PC-3 (cell line): Measurements from ENCODE around the gene GBA3. TPM values are rescaled to one million over a fixed set of nuclear protein-coding genes. Genes with fewer than 3 reads are reported as not detected.

Experiments
- ATAC-seq: fragments of 200-7000 bp; cut with Tn5 transposase; 2 replicates; pipeline ENCODE4 v1.9.1; 2020; ENCODE audit warnings: mild to moderate bottlenecking, moderate library complexity
- BruUV-seq: library from RNA; stranded (reverse); fragments of 400-500 nt; replicated peaks from 2 replicates; lab custom pipeline; 2021; lab: Mats Ljungman, UMichigan
- CTCF ChIA-PET: fragments of 300-600 bp; sonication (Branson Sonifier 250); formaldehyde crosslinking; loops from one replicate; lab custom pipeline; 2022; ENCODE audit warnings: antibody characterized with exemption; lab: Charles Lee
- POLR2A ChIA-PET: fragments of 300-600 bp; sonication (Branson Sonifier 250); formaldehyde crosslinking; loops from one replicate; lab custom pipeline; 2022; ENCODE audit warnings: antibody characterized with exemption; ENCODE audit not compliant: unreplicated experiment; lab: Charles Lee
- DNase-seq: peaks from one replicate; pipeline ENCODE4 v3.0.0-alpha.2; 2015
- H2AFZ ChIP-seq: fragments of 300-600 bp; sonication (generic); 2 replicates; pipeline ENCODE4 v1.6.0; 2016; ENCODE audit warnings: antibody characterized with exemption, low read length
- H3F3A ChIP-seq: fragments of 300-600 bp; sonication (generic); one replicate; pipeline ENCODE4 v1.6.0; 2017; ENCODE audit warnings: antibody characterized with exemption, low read length, control low read depth, mild to moderate bottlenecking; ENCODE audit not compliant: unreplicated experiment
- H3K27ac ChIP-seq: fragments of 300-600 bp; sonication (generic); 2 replicates; pipeline ENCODE4 v1.5.1; 2016; ENCODE audit warnings: mild to moderate bottlenecking, low read length
- H3K27me3 ChIP-seq: fragments of 300-600 bp; sonication (generic); 2 replicates; pipeline ENCODE4 v1.6.1; 2016; ENCODE audit warnings: low read length, mixed read lengths
- H3K36me3 ChIP-seq: fragments of 300-600 bp; sonication (generic); 2 replicates; pipeline ENCODE4 v1.6.1; 2016; ENCODE audit warnings: low read depth, mixed run types, low read length, mixed read lengths
- H3K4me1 ChIP-seq: fragments of 300-600 bp; sonication (generic); 2 replicates; pipeline ENCODE4 v1.5.1; 2016; ENCODE audit warnings: low read length; ENCODE audit not compliant: insufficient read depth
- H3K4me2 ChIP-seq: fragments of 300-600 bp; sonication (generic); 2 replicates; pipeline ENCODE4 v1.6.0; 2016; ENCODE audit warnings: low read length
- H3K4me3 ChIP-seq: fragments of 300-600 bp; sonication (generic); 2 replicates; pipeline ENCODE4 v1.5.1; 2016; ENCODE audit warnings: mild to moderate bottlenecking, low read length, mixed read lengths
- H3K79me2 ChIP-seq: fragments of 300-600 bp; sonication (generic); 2 replicates; pipeline ENCODE4 v1.6.1; 2017; ENCODE audit warnings: low read length, mixed read lengths
- H3K9ac ChIP-seq: fragments of 300-600 bp; sonication (generic); 2 replicates; pipeline ENCODE4 v1.6.0; 2016; ENCODE audit warnings: mild to moderate bottlenecking, low read length
- H3K9me2 ChIP-seq: fragments of 300-600 bp; sonication (generic); replicated peaks from 2 replicates; pipeline ENCODE4 v1.6.1; 2016; ENCODE audit warnings: mixed run types, low read length, mixed read lengths
- H3K9me3 ChIP-seq: fragments of 300-600 bp; sonication (generic); 2 replicates; pipeline ENCODE4 v1.6.1; 2016; ENCODE audit warnings: low read length, mixed read lengths
- H4K20me1 ChIP-seq: fragments of 300-600 bp; sonication (generic); 2 replicates; pipeline ENCODE4 v1.6.1; 2016; ENCODE audit warnings: low read length, mixed read lengths
- CTCF ChIP-seq: fragments of 300-600 bp; sonication (generic); conservative IDR thresholded peaks from 2 replicates; pipeline ENCODE4 v1.5.1; 2017; ENCODE audit warnings: antibody characterized with exemption, low read depth, mild to moderate bottlenecking, low read length
- EZH2 ChIP-seq: fragments of 300-600 bp; sonication (generic); IDR thresholded peaks from one replicate; pipeline ENCODE4 v1.6.1; 2017; ENCODE audit warnings: antibody characterized with exemption, mild to moderate bottlenecking, low read length; ENCODE audit not compliant: unreplicated experiment
- EZH2phosphoT487 ChIP-seq: fragments of 300-600 bp; sonication (generic); IDR thresholded peaks from 2 replicates; pipeline ENCODE4 v1.6.1; 2018; ENCODE audit warnings: mild to moderate bottlenecking, antibody characterized with exemption, low read length, borderline replicate concordance
- intact Hi-C: fragments of 100-400 bp; cut with micrococcal nuclease; formaldehyde crosslinking; loops from 2 replicates; pipeline ENCODE4 v1.9.0; 2023
- total RNA-seq: library from RNA; depleted of rRNA; stranded (reverse); fragments of >200 nt; gene quantifications from 2 replicates; pipeline ENCODE4 v1.2.3, GENCODE V29; 2014

GBA3 gene
- total RNA-seq, 1 experiment from 2014 or later = not detected

GRCh38 chr4:22677780-22678179 lies 15.0 kb upstream of the GBA3 start:
- DNase-seq (no peak), ATAC-seq (no peak)
- no peak overlapping the region for H3K4me2 ChIP-seq
- ChIA-PET POLR2A (no interaction called here), CTCF (interaction anchor here (0.6 kb wide), 1 partner anchor 226 kb away, joined by 3 read pairs; no protein-coding TSS in a partner anchor)
- H3K4me3 ChIP-seq = no peak overlapping the region
- BruUV-seq = no TSS peak
- H4K20me1 ChIP-seq = no peaks in the 10 kb centered on the region
- no peaks in the 10 kb centered on the region for H3K9me2 ChIP-seq
- no peak overlapping the region for H2AFZ ChIP-seq
- H3K4me1 ChIP-seq = no peaks in the 10 kb centered on the region
- H3K27ac ChIP-seq = no peak overlapping the region
- H3K27me3 ChIP-seq = peaks cover 17% of the 10 kb centered on the region
- TF ChIP-seq EZH2 = no peak
- no peak for TF ChIP-seq CTCF
- TF ChIP-seq EZH2phosphoT487 = no peak
- H3K36me3 ChIP-seq = no peaks in the 10 kb centered on the region
- no peaks in the 10 kb centered on the region for H3K79me2 ChIP-seq
- intact Hi-C loops = no loop called here
- H3K9me3 ChIP-seq = no peaks in the 10 kb centered on the region
- H3F3A ChIP-seq = no peaks in the 10 kb centered on the region
- no peak overlapping the region for H3K9ac ChIP-seq

- H3K79me2 ChIP-seq = no peaks in the 10 kb centered on the region
- no peak overlapping the region for H2AFZ ChIP-seq
- H3K9ac ChIP-seq = no peak overlapping the region
- no peaks in the 10 kb centered on the region for H4K20me1 ChIP-seq
- peaks cover 25% of the 10 kb centered on the region for H3K27me3 ChIP-seq
- ChIA-PET POLR2A (no interaction called here), CTCF (no interaction called here)
- H3K27ac ChIP-seq = no peak overlapping the region
- no peaks in the 10 kb centered on the region for H3F3A ChIP-seq
- no peaks in the 10 kb centered on the region for H3K9me2 ChIP-seq
- H3K4me3 ChIP-seq = no peak overlapping the region
- ATAC-seq = no peak
- no peaks in the 10 kb centered on the region for H3K4me1 ChIP-seq
- BruUV-seq = no TSS peak
- intact Hi-C loops = no loop called here
- no peaks in the 10 kb centered on the region for H3K36me3 ChIP-seq
- no peaks in the 10 kb centered on the region for H3K9me3 ChIP-seq
- DNase-seq = no peak
- no peak overlapping the region for H3K4me2 ChIP-seq
- TF ChIP-seq EZH2 = no peak
- no peak for TF ChIP-seq CTCF
- TF ChIP-seq EZH2phosphoT487 = no peak
These were observed 13.5 kb upstream of the GBA3 start for GRCh38 chr4:22678940-22679854.

GRCh38 chr4:22680065-22680642 lies 12.6 kb upstream of the GBA3 start:
- Histone ChIP-seq H3K4me3 (no peak overlapping the region), H3K9me3 (no peaks in the 10 kb centered on the region), H3K9me2 (no peaks in the 10 kb centered on the region), H3K36me3 (no peaks in the 10 kb centered on the region), H3K4me1 (no peaks in the 10 kb centered on the region), H3K27me3 (peaks cover 33% of the 10 kb centered on the region), H3K9ac (no peak overlapping the region), H2AFZ (no peak overlapping the region), H3K4me2 (no peak overlapping the region), H3K27ac (no peak overlapping the region), H4K20me1 (no peaks in the 10 kb centered on the region), H3K79me2 (no peaks in the 10 kb centered on the region), H3F3A (no peaks in the 10 kb centered on the region)
- peak; percentile 66 for ATAC-seq
- CTCF ChIA-PET = no interaction called here
- intact Hi-C loops = no loop called here
- DNase-seq = peak; percentile 21
- POLR2A ChIA-PET = no interaction called here
- no TSS peak for BruUV-seq
- no peak for TF ChIP-seq EZH2phosphoT487
- TF ChIP-seq EZH2 = no peak
- no peak for TF ChIP-seq CTCF
